Common myeloid progenitor, CD34-positive (primary cell): ENCODE measurements around the gene PREB.

Source experiments
- CTCF ChIA-PET: fragments of 350-600 bp; sonication (Branson Sonifier 250); formaldehyde crosslinking; loops from one replicate; lab custom pipeline; 2021; ENCODE audit warnings: antibody characterized with exemption; lab: Charles Lee
- POLR2A ChIA-PET: fragments of 350-600 bp; sonication (Branson Sonifier 250); formaldehyde crosslinking; loops from one replicate; lab custom pipeline; 2021; ENCODE audit warnings: antibody characterized with exemption; lab: Charles Lee
- DNase-seq, 3 donors: peaks; one replicate each; pipeline versions ENCODE4 v3.0.0 to v3.0.0-alpha.2; 2013
- H3K27ac ChIP-seq, 2 experiments: 1 replicate in 1 of 2; 2 replicates in 1 of 2; pipeline ENCODE4 v1.7.0; 2013; ENCODE audit warnings: inconsistent platforms in 2 of 2, low read length in 2 of 2, mild to moderate bottlenecking in 2 of 2, low read depth in 1 of 2, moderate library complexity in 1 of 2; ENCODE audit not compliant: severe bottlenecking in 2 of 2, insufficient read depth in 1 of 2, poor library complexity in 1 of 2
- H3K27me3 ChIP-seq, 5 experiments: replicated peaks in 2 of 5; 1 replicate in 3 of 5; 2 replicates in 2 of 5; pipeline versions ENCODE4 v1.6.1 to v1.7.0; 2013; ENCODE audit warnings: low read length in 4 of 5, mild to moderate bottlenecking in 2 of 5, moderate library complexity in 2 of 5, inconsistent platforms in 1 of 5; ENCODE audit not compliant: insufficient read depth in 5 of 5, control insufficient read depth in 4 of 5
- H3K36me3 ChIP-seq, 4 experiments: 1 replicate in 2 of 4; 2 replicates in 2 of 4; pipeline versions ENCODE4 v1.6.1 to v1.7.0; 2013; ENCODE audit warnings: low read length in 3 of 4, control low read depth in 1 of 4, mild to moderate bottlenecking in 1 of 4; ENCODE audit not compliant: control insufficient read depth in 4 of 4, insufficient read depth in 4 of 4
- H3K4me1 ChIP-seq, 4 experiments: 1 replicate in 3 of 4; 2 replicates in 1 of 4; pipeline versions ENCODE4 v1.6.1 to v1.7.1; 2013; ENCODE audit warnings: low read length in 3 of 4, mild to moderate bottlenecking in 3 of 4, control low read depth in 1 of 4, inconsistent platforms in 1 of 4, moderate library complexity in 1 of 4; ENCODE audit not compliant: control insufficient read depth in 4 of 4, insufficient read depth in 4 of 4; ENCODE audit errors: control extremely low read depth in 1 of 4
- H3K4me3 ChIP-seq, 7 experiments: 1 replicate in 4 of 7; 2 replicates in 3 of 7; pipeline versions ENCODE4 v1.5.1 to v1.7.0; 2013; ENCODE audit warnings: mild to moderate bottlenecking in 7 of 7, low read length in 6 of 7, moderate library complexity in 6 of 7, inconsistent platforms in 2 of 7, low read depth in 2 of 7, control low read depth in 1 of 7; ENCODE audit not compliant: insufficient read depth in 4 of 7, control insufficient read depth in 1 of 7; ENCODE audit errors: extremely low read depth in 1 of 7
- H3K9me3 ChIP-seq, 5 experiments: 1 replicate in 4 of 5; 2 replicates in 1 of 5; pipeline versions ENCODE4 v1.6.1 to v1.7.1; 2013; ENCODE audit warnings: low read length in 4 of 5, mild to moderate bottlenecking in 2 of 5, inconsistent platforms in 1 of 5, low read depth in 1 of 5, moderate library complexity in 1 of 5; ENCODE audit not compliant: control insufficient read depth in 4 of 5, insufficient read depth in 2 of 5; ENCODE audit errors: control extremely low read depth in 1 of 5
- WGBS: methylation state at CpG from one replicate; pipeline ENCODE4 v1.1.5; 2013; ENCODE audit not compliant: insufficient coverage; 5-methylcytosine and 5-hydroxymethylcytosine counted together

Gene PREB

GRCh38 chr2:27083410-27084296 is 50.8 kb downstream of the PREB start:
- Histone ChIP-seq H3K9me3 (no peaks in the 10 kb centered on the region), H3K4me3 (no peak overlapping the region), H3K27me3 (no peaks in the 10 kb centered on the region), H3K4me1 (peaks cover 7 to 79% (median 68%) of the 10 kb centered on the region in 4 experiments), H3K36me3 (peaks cover 0 to 12% (median 3%) of the 10 kb centered on the region in 4 experiments), H3K27ac (no peak overlapping the region)
- CTCF ChIA-PET, result interaction anchor here (1.0 to 28.0 kb wide), 11 partner anchors 10 to 130 kb away, joined by 3 to 381 read pairs (median 3); partner anchors contain the start of genes AGBL5 and OST4
- POLR2A ChIA-PET, result interaction anchor here (1.2 kb wide), 1 partner anchor 20 kb away, joined by 3 read pairs; no protein-coding TSS in a partner anchor
- DNase-seq, result no peak
- 95% methylated on average over 17 of the region's 20 CpGs for WGBS

GRCh38 chr2:27082773-27083409 is 51.5 kb downstream of the PREB start:
- CTCF ChIA-PET, result interaction anchor here (0.8 to 28.0 kb wide), 12 partner anchors 8 to 217 kb away, joined by 3 to 381 read pairs (median 3); partner anchors contain the start of genes AGBL5, OST4 and TMEM214
- Histone ChIP-seq H3K4me1 (peaks cover 7 to 85% (median 73%) of the 10 kb centered on the region in 4 experiments), H3K9me3 (no peaks in the 10 kb centered on the region), H3K36me3 (peaks cover 0 to 12% (median 3%) of the 10 kb centered on the region in 4 experiments), H3K4me3 (no peak overlapping the region), H3K27me3 (no peaks in the 10 kb centered on the region), H3K27ac (peak overlapping the region in 1 of 2 experiments; percentile 86)
- 94% methylated on average over 19 of the region's 27 CpGs for WGBS
- POLR2A ChIA-PET, result no interaction called here
- no peak for DNase-seq

GRCh38 chr2:27081984-27082772 is 52.3 kb downstream of the PREB start:
- peaks cover 7 to 87% (median 71%) of the 10 kb centered on the region in 4 experiments for H3K4me1 ChIP-seq
- POLR2A ChIA-PET, result interaction anchor here (1.2 to 1.3 kb wide), 3 partner anchors 31 to 52 kb away, joined by 4 to 7 read pairs (median 4); partner anchors contain the start of genes AGBL5 and PREB
- no peaks in the 10 kb centered on the region for H3K27me3 ChIP-seq
- peak overlapping the region in 4 of 7 experiments; percentile 42 to 63 (median 58) for H3K4me3 ChIP-seq
- DNase-seq, result no peak
- CTCF ChIA-PET, result interaction anchor here (0.8 to 28.0 kb wide), 17 partner anchors 9 to 217 kb away, joined by 3 to 381 read pairs (median 3); partner anchors contain the start of genes AGBL5, OST4 and TMEM214
- H3K27ac ChIP-seq, result peak overlapping the region; percentile 26 to 86
- peaks cover 0 to 12% (median 3%) of the 10 kb centered on the region in 4 experiments for H3K36me3 ChIP-seq
- WGBS, result 95% methylated on average over 35 of the region's 38 CpGs
- H3K9me3 ChIP-seq, result no peaks in the 10 kb centered on the region
